ENCODE results near the gene PPP1R14D. TPM values are rescaled to one million over a fixed set of nuclear protein-coding genes. Genes with fewer than 3 reads are reported as not detected.

PPP1R14D gene
- total RNA-seq, 1 experiment from 2014 or later: 0.33 TPM

DNA sequence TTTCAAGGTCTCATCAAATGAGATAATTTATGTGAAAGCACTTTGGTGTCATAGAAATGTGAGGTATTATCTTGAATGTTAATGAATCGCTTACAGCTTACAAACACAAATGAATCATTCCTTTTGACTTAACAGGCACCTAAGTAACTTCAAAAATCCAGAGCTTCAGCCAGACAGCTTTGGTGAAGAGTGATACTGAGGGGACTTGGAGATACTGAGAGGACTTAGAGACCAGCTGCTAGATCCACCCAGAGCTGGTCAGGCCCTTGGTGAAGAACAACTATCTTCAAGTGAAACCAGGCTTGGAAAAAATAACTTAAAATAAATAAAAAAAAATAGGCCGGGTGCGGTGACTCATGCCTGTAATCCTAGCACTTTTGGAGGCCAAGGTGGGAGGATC lies 37.8 kb downstream of the PPP1R14D start:
- intact Hi-C loops (cut with micrococcal nuclease): no loop called here
- ChIA-PET POLR2A (ENCODE audit: unreplicated experiment) (interaction anchor here (0.6 kb wide), 1 partner anchor 105 kb away, joined by 3 read pairs; no protein-coding TSS in a partner anchor), CTCF (interaction anchor here (0.6 to 1.2 kb wide), 3 partner anchors 67 to 101 kb away, joined by 3 to 8 read pairs (median 5); no protein-coding TSS in a partner anchor)
- H4K20me1 ChIP-seq (ENCODE audit: low read length): no peaks in the 10 kb centered on the region
- BruUV-seq (replicated peaks): no TSS peak
- H3K4me2 ChIP-seq (ENCODE audit: low read length): no peak overlapping the region
- H2AFZ ChIP-seq (ENCODE audit: low read length): no peak overlapping the region
- H3K4me1 ChIP-seq (ENCODE audit: insufficient read depth, low read length): peaks cover 62% of the 10 kb centered on the region
- H3K36me3 ChIP-seq (ENCODE audit: low read depth, low read length): no peaks in the 10 kb centered on the region
- DNase-seq (peak; percentile 10), ATAC-seq (no peak)
- no peaks in the 10 kb centered on the region for H3K9me3 ChIP-seq (ENCODE audit: low read length)
- no peak overlapping the region for H3K4me3 ChIP-seq (ENCODE audit: low read length)
- peak overlapping the region; percentile 48 for H3K27ac ChIP-seq (ENCODE audit: low read length)
- H3K9ac ChIP-seq (ENCODE audit: low read length): no peak overlapping the region
- H3K79me2 ChIP-seq (ENCODE audit: low read length): peaks cover 52% of the 10 kb centered on the region
- H3K27me3 ChIP-seq (ENCODE audit: low read length): no peaks in the 10 kb centered on the region
- H3K9me2 ChIP-seq (replicated peaks; ENCODE audit: low read length): no peaks in the 10 kb centered on the region
- peaks cover 9% of the 10 kb centered on the region for H3F3A ChIP-seq (ENCODE audit: low read length, unreplicated experiment)
- no peak for TF ChIP-seq EZH2 (IDR thresholded peaks at IDR 0.05; ENCODE audit: low read length, unreplicated experiment)
- TF ChIP-seq, protein P1, sequence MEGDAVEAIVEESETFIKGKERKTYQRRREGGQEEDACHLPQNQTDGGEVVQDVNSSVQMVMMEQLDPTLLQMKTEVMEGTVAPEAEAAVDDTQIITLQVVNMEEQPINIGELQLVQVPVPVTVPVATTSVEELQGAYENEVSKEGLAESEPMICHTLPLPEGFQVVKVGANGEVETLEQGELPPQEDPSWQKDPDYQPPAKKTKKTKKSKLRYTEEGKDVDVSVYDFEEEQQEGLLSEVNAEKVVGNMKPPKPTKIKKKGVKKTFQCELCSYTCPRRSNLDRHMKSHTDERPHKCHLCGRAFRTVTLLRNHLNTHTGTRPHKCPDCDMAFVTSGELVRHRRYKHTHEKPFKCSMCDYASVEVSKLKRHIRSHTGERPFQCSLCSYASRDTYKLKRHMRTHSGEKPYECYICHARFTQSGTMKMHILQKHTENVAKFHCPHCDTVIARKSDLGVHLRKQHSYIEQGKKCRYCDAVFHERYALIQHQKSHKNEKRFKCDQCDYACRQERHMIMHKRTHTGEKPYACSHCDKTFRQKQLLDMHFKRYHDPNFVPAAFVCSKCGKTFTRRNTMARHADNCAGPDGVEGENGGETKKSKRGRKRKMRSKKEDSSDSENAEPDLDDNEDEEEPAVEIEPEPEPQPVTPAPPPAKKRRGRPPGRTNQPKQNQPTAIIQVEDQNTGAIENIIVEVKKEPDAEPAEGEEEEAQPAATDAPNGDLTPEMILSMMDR (conservative IDR thresholded peaks at IDR 0.05; ENCODE audit: low read depth, low read length): no peak
- TF ChIP-seq EZH2phosphoT487 (IDR thresholded peaks at IDR 0.05; ENCODE audit: borderline replicate concordance, low read length): no peak

DNA sequence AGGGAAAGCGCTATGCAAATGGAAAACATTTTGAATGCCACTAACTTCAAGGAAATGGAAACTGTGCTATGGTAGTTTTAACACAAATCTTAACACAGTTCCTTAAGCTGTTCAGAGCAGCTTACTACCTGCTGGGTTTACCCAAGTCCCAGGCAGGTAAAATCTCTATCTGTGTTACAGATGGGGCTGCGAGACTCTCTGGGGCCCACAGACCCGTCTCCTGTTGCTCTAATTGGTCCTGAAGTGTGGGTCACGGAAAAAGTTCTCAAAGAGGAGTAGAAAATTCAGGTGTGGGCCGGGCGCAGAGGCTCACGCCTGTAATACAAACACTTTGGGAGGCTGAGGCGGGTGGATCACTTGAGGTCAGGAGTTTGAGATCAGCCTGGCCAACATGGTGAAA lies 38.5 kb downstream of the PPP1R14D start:
- Histone ChIP-seq H3K9ac (ENCODE audit: low read length) (no peak overlapping the region), H3K27ac (ENCODE audit: low read length) (no peak overlapping the region), H3K27me3 (ENCODE audit: low read length) (no peaks in the 10 kb centered on the region), H2AFZ (ENCODE audit: low read length) (no peak overlapping the region), H3K79me2 (ENCODE audit: low read length) (peaks cover 52% of the 10 kb centered on the region), H3K36me3 (ENCODE audit: low read depth, low read length) (no peaks in the 10 kb centered on the region), H3K9me3 (ENCODE audit: low read length) (no peaks in the 10 kb centered on the region), H3K4me3 (ENCODE audit: low read length) (no peak overlapping the region), H3K4me1 (ENCODE audit: insufficient read depth, low read length) (peaks cover 70% of the 10 kb centered on the region), H3F3A (ENCODE audit: low read length, unreplicated experiment) (peaks cover 12% of the 10 kb centered on the region), H3K4me2 (ENCODE audit: low read length) (no peak overlapping the region), H3K9me2 (replicated peaks; ENCODE audit: low read length) (no peaks in the 10 kb centered on the region), H4K20me1 (ENCODE audit: low read length) (no peaks in the 10 kb centered on the region)
- DNase-seq (no peak), ATAC-seq (no peak)
- no TSS peak for BruUV-seq (replicated peaks)
- no peak for TF ChIP-seq EZH2 (IDR thresholded peaks at IDR 0.05; ENCODE audit: low read length, unreplicated experiment)
- no peak for TF ChIP-seq EZH2phosphoT487 (IDR thresholded peaks at IDR 0.05; ENCODE audit: borderline replicate concordance, low read length)
- TF ChIP-seq, protein P1 (conservative IDR thresholded peaks at IDR 0.05; ENCODE audit: low read depth, low read length): no peak
- intact Hi-C loops (cut with micrococcal nuclease): loop anchor here (5.0 kb wide), 2 partner anchors 102 to 198 kb away; partner anchors contain the start of genes KNL1 and VPS18
- CTCF ChIA-PET: interaction anchor here (0.6 to 1.2 kb wide), 2 partner anchors 45 to 69 kb away, joined by 3 to 8 read pairs; no protein-coding TSS in a partner anchor
- POLR2A ChIA-PET (ENCODE audit: unreplicated experiment): interaction anchor here (0.6 kb wide), 1 partner anchor 105 kb away, joined by 3 read pairs; no protein-coding TSS in a partner anchor

DNA sequence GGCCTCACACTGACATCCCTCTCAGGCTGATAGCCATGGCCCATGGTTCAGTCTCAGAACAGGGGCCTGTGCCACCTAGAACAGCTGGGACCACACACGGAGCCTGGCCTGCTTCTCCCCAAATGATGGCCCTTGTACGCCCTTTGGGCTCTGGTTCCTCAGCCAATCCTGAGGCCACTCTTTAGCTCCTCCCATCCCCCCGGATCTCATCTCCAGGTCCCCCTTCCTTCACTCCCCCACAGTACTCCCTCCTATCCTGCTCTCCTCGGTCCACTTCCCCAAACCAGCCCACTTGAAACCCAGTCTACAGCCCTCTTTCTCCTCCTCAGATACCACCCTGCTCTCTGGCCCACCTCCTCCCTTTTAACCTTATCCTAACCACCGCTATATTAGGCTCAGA lies 39.4 kb downstream of the PPP1R14D start:
- ATAC-seq: no peak
- Histone ChIP-seq H3K27ac (ENCODE audit: low read length) (peak overlapping the region; percentile 94), H3K4me3 (ENCODE audit: low read length) (no peak overlapping the region), H3K4me2 (ENCODE audit: low read length) (no peak overlapping the region), H3K79me2 (ENCODE audit: low read length) (peaks cover 58% of the 10 kb centered on the region), H3K36me3 (ENCODE audit: low read depth, low read length) (no peaks in the 10 kb centered on the region), H3K9me3 (ENCODE audit: low read length) (no peaks in the 10 kb centered on the region), H3K4me1 (ENCODE audit: insufficient read depth, low read length) (peaks cover 68% of the 10 kb centered on the region), H3K27me3 (ENCODE audit: low read length) (no peaks in the 10 kb centered on the region), H3F3A (ENCODE audit: low read length, unreplicated experiment) (peaks cover 12% of the 10 kb centered on the region), H4K20me1 (ENCODE audit: low read length) (no peaks in the 10 kb centered on the region), H2AFZ (ENCODE audit: low read length) (no peak overlapping the region), H3K9ac (ENCODE audit: low read length) (no peak overlapping the region), H3K9me2 (replicated peaks; ENCODE audit: low read length) (no peaks in the 10 kb centered on the region)
- BruUV-seq (replicated peaks): no TSS peak
- ChIA-PET POLR2A (ENCODE audit: unreplicated experiment) (no interaction called here), CTCF (no interaction called here)
- no peak for DNase-seq
- intact Hi-C loops (cut with micrococcal nuclease): loop anchor here (5.0 kb wide), 2 partner anchors 103 to 197 kb away; partner anchors contain the start of genes KNL1 and VPS18
- TF ChIP-seq, protein P1 (conservative IDR thresholded peaks at IDR 0.05; ENCODE audit: low read depth, low read length): no peak
